ENCODE data around the gene C10orf105.
A peak's percentile ranks its signal among the peaks of the same experiment; 100 is the strongest.

C10orf105 gene
- 0.49 to 1.9 (median 0.63) reads per million in 3 experiments for total RNA-seq

DNA sequence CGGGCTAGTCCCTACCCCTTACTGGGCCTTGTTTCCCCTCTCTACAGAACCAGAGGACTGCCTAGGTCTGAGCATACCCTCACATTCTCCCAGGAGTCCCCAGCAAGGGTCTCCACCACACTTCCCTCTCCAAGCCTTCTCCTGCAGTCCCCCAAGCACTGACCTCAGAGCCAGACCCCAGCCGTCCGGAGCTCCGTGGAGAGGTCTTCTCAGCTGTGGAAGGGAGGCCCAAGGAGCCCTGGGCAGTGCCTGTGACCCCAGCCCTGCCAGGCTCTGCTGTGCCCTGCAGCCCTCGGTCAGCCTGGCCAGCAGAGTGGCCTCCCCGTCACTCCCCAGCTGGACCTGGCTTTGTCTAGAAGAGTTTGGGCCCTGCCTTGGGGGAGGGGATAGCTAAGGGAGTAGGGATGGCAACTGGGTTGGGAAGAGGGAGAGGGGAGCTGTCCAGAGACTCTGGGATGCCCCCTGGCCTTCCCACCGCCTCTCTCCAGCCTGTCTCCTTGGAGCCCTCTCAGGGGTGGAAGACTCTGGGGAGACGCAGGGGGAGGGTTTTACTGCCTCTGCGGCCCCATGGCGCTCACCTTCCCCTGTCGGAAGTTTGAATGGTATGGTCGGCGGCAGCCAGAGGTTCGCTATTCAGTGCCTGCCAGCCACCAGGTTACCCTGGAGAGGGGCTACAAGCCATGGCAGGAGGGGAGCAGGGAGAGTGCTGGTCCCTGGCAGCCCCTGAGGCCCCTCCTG lies at the start of gene C10orf105:
TSS of gene C10orf105 (minus strand) at position 315 of the 738 bp plus-strand sequence. CDS start 3,441 bp downstream, outside the sequence.
- DNase-seq, result no peak

GRCh38 chr10:71767420-71768035 lies 48.0 kb upstream of the C10orf105 start:
- DNase-seq, result no peak

DNA sequence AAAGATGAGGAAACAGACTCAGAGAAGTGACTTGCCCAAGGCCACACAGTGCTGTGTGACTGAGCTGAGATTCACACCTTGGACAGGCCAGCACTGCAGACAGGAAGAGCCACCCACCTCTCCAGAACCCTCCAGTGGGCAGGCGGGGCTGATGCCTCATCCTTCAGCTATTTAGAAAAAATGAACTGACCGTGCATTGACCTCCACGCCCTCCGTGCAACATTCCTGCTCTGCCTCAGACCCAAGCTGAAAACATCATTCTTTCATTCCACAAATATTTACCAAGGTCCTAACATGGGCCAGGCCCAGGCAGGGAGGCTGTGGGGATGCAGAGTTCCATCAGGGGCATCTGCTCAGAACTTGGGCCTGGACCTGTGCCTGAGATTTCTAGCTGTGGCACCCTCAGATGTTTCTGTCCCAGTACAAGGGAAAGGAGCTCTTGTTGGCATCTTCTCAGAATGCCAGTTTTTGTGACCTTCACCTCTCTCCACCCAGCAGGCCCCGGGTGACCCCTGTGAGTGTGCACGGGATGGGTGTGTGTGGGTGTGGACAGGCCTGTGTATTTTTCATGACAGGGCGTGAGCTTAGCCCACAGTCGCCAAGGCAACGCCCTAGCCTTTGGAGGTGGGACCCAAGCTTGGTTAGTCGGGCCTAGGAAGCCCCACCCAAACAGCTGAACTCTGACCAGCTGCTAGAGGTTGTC lies 47.3 kb upstream of the C10orf105 start:
- no peak for DNase-seq

- DNase-seq, result no peak
These were observed 46.5 kb upstream of the C10orf105 start for GRCh38 chr10:71765906-71766716.

GRCh38 chr10:71765176-71765904 lies 45.8 kb upstream of the C10orf105 start:
- DNase-seq, result no peak

GRCh38 chr10:71763352-71764127 lies 44.0 kb upstream of the C10orf105 start:
- no peak for DNase-seq

DNA sequence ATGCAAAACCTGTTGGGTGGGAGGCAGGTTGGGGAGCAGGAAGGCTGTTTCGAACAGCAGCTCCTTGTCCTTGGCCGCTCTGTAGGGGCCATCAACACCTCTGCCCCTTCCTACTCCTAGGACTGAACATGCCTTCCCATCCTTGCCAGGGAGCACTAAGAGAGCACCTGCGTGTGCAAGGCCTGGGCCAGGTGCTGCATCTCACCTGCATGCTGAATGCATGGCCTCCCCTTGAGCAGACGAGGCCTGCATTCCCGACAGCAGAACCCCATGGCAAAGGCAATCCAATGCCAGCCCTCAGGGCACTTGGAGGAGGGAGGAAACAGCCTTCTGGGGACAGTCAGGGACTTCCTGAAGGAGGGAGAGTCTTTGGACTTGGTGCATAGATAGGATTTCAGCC lies 42.7 kb upstream of the C10orf105 start:
- DNase-seq, result no peak

DNA sequence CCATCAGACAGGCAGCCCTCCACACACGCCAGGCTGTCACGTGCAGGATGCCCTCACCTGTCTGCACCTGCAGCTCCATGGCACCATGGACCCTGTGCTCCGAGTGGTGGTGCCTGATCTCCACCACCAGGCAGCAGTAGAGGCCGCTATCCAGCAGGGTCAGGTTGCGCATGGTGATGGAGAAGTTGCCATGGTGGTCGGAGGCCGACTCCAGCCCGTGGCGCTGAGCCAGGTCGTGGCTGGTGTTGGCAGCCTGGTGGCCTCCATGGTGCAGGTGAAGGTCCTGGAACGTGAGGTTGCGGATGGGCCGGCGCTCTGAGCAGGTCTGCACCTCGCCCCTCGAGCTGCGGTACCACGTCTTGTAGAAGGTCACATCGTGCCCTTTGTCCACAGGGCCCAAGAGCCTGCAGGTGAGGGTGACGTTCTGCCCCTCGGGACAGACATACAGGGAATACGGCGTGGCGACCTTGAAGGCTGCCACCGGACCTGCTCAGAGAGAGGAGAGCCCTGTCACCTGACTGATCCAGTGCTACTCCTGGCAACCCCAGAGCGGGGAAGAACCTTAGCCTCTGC lies 42.0 kb upstream of the C10orf105 start:
- DNase-seq, result no peak

DNA sequence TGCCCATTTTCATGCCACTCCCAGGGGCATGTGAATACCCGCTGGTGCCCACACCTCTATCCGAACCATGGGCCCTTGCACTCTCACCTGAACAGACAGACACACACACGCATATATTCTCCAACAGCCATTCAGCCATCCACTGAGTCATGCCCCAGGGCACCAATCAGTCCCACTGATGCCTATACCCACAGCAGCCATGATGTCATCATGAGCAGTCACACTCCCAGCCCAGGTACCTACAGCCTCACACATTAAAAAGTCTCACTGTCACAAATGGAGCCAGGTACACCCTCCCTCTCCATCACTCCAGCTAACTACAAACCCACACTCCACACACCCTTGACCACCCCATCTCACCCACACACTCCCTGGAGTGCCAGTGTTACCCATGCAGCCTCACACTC lies 41.5 kb upstream of the C10orf105 start:
- DNase-seq, result no peak

DNA sequence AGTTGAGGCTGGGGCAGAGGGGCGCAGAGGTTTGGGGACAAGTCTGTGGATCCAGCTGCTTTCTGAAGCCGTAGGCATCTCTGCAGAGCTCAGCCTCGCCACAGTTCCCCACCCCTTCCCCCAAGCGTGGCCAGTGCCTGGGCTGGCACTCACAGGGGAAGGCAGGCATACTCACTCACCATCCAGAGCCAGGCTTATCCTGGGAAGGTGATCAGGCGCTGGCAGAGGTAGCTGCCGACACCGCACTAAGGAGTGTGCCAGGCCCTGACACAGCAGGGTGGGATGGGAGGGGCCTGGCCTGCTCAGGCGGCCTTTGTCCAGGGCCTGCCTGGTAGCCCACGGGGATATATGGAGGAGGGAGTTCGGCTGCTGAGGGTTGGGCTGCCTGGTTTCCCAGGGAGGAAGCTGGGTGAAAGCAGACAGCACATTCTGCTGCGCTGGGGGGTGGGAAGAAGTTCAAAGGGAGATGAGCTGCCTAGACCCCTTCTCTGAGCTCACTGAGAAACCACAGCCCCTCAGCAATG lies 37.9 kb upstream of the C10orf105 start:
- DNase-seq, result no peak

DNA sequence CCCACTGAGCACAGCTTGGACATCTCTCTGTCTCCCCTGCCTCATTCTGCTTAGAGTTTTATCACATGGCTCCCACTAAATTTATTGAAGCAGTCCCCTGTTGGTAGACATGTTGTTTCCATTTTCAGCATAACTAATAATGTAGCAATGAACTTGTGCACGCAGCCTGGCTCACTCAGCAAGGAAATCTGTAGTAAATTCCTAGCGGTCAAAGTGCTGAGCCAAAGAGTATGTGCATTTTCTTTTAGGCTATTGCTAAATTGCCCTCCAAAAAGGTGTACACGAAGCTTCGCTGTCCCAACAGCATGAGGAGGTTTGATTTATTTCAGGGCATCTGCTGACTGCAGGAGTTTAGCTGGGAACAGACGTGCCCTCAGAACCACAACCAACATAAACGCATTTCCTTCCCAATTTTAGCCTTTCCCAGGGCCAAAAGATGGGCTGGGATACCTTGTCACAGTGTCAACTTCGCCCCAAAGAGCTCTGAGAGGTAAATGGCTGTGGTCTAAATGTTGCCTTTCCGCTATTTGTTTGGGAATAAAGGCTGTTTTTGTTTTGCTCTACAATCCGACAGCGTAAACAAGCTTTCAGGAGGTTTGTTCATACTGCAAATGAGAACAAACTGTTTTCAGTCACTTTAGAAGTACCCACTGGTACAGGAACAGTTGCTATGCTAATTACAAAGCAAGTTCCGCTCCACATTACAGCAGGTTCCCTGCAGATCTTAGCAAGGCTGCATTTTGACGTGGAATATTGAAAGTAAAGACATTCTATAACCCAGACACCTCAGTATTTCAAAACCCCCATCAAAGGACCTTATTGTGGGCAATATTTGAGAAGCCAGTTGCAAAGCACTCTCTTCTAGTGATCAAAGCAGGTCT lies 37.0 kb upstream of the C10orf105 start:
- peak; percentile 73 for DNase-seq

GRCh38 chr10:71755179-71755879 lies 35.8 kb upstream of the C10orf105 start:
- no peak for DNase-seq

- DNase-seq, result no peak
These were observed 35.0 kb upstream of the C10orf105 start for GRCh38 chr10:71754562-71754961.

GRCh38 chr10:71753960-71754505 lies 34.5 kb upstream of the C10orf105 start:
- DNase-seq, result no peak

DNA sequence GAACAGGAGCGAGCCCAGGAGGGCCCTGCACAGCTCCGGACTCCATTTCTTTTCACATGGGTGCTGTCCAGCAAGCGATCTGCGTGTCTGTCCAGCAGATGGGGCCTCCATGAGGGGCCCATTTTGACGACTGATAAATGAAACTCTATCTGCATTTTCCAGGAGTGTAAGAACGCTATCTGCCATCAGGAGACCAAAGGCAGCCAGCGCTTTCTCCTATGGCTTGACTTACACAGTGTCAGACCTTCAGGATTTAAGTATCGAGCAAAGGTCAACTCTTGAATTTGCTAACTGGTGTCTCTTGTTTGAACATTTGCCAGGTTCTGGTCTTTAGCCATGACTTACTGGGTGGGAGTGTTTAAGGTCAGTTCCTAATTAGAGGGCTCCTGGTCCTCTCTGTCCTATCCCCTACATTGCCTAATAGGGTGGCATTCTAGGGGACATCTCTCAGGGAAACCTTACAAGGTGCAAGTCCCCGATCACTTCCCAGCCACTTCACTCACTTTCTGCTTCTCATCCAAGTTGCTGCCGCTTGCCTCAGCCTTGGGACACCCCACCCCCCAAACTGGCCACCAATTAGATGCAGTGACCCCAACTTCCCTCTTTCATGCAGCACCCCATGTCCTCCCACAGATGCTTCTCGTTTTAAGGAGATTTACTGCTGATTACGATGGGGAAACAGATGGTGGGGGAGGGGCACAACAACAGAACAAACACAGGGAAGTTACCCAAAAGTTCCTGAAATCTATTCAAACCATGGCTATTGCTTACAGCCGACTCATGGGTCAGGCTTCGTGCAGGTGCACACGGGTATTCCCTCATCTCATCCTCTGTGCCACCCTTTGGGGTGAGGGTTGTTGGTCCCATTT lies 33.7 kb upstream of the C10orf105 start:
- DNase-seq, result no peak

DNA sequence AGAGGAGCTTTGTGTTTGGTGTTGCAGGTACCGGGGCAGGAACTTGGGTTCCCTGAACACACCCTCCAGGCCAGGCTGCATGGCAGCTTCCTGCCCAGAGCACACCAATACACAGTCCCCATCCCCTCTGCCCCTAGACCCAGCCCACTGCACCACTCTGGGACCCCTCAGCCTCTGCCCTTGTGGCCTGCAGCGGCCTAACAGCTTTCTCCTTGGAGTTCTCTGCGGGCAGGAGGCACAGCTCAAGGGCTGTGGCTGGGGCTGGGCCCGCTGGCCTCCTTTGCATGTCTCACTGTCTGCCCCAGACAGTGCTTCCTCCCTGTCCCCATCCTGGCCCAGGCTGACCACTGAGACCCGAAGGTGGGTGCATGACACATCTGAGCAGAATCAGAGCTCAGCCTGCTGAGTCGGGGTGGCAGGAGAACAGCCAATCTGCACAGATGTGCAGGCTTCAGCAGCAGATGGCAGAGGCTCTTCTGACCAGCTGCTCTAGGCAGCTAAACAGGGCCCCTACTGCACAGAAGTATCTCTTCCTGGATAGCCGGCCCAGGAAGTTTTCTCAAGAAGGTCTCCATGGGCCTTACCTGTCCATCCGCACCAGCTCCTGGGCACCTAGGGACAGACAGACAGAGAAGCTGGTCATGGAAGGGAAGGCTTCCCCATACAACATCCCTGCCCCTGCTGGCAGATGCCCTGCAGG lies 33.0 kb upstream of the C10orf105 start:
- no peak for DNase-seq
